Eye (tissue), 1 donor: ENCODE results near the gene FAF1.

ENCODE experiments used
- DNase-seq: peaks from one replicate; pipeline ENCODE4 v3.0.0-alpha.2; 2015

FAF1 gene

GRCh38 chr1:50693829-50694228, 266.2 kb downstream of the FAF1 start:
- DNase-seq: no peak

GRCh38 chr1:50684185-50684584, 275.9 kb downstream of the FAF1 start:
- DNase-seq: no peak

- no peak for DNase-seq
Measured at GRCh38 chr1:50681931-50682330, 278.1 kb downstream of the FAF1 start.

- no peak for DNase-seq
Measured at GRCh38 chr1:50667710-50668356, 292.2 kb downstream of the FAF1 start.

- DNase-seq: no peak
Measured at GRCh38 chr1:50667272-50667671, 292.8 kb downstream of the FAF1 start.

- no peak for DNase-seq
Measured at GRCh38 chr1:50666849-50667248, 293.2 kb downstream of the FAF1 start.

GRCh38 chr1:50665413-50665812, 294.7 kb downstream of the FAF1 start:
- DNase-seq: no peak

- no peak for DNase-seq
Measured at GRCh38 chr1:50661626-50662025, 298.4 kb downstream of the FAF1 start.

- DNase-seq: no peak
Measured at GRCh38 chr1:50659107-50659662, 300.9 kb downstream of the FAF1 start.

GRCh38 chr1:50658459-50659076, 301.5 kb downstream of the FAF1 start:
- peak; percentile 82 for DNase-seq

- no peak for DNase-seq
Measured at GRCh38 chr1:50656931-50657330, 303.1 kb downstream of the FAF1 start.

- no peak for DNase-seq
Measured at GRCh38 chr1:50651476-50652263, 308.4 kb downstream of the FAF1 start.

- DNase-seq: no peak
Measured at GRCh38 chr1:50646526-50646925, 313.5 kb downstream of the FAF1 start.

- no peak for DNase-seq
Measured at GRCh38 chr1:50645139-50645538, 314.9 kb downstream of the FAF1 start.

GRCh38 chr1:50644447-50645105, 315.5 kb downstream of the FAF1 start:
- no peak for DNase-seq

GRCh38 chr1:50637460-50637859, 322.6 kb downstream of the FAF1 start:
- no peak for DNase-seq

- no peak for DNase-seq
Measured at GRCh38 chr1:50634251-50634650, 325.8 kb downstream of the FAF1 start.

GRCh38 chr1:50633465-50633864, 326.6 kb downstream of the FAF1 start:
- no peak for DNase-seq

GRCh38 chr1:50631161-50631560, 328.9 kb downstream of the FAF1 start:
- DNase-seq: no peak

GRCh38 chr1:50622259-50622658, 337.8 kb downstream of the FAF1 start:
- no peak for DNase-seq

- no peak for DNase-seq
Measured at GRCh38 chr1:50620680-50621329, 339.3 kb downstream of the FAF1 start.

GRCh38 chr1:50615036-50615750, 344.9 kb downstream of the FAF1 start:
- DNase-seq: no peak
